DMS53 treated with DMSO at 0.1 percent for 48 hours (cell line): ENCODE results near the gene VASN.

Source experiments
- DNase-seq: peaks from one replicate; lab custom pipeline; 2025; ENCODE audit not compliant: unreplicated experiment; lab: John Stamatoyannopoulos, UW

VASN gene

GRCh38 chr16:4370570-4371356, 885 bp upstream of the VASN start:
- no peak for DNase-seq

- DNase-seq, result no peak
Observed at GRCh38 chr16:4372001-4372577, 441 bp downstream of the VASN start.

GRCh38 chr16:4372578-4373355, 1.1 kb downstream of the VASN start:
- DNase-seq, result peak; percentile 46

- DNase-seq, result no peak
Observed at GRCh38 chr16:4373356-4373908, 1.8 kb downstream of the VASN start.

- DNase-seq, result no peak
Observed at GRCh38 chr16:4373909-4374742, 2.5 kb downstream of the VASN start.

- no peak for DNase-seq
Observed at GRCh38 chr16:4375717-4376116, 4.1 kb downstream of the VASN start.

- no peak for DNase-seq
Observed at GRCh38 chr16:4376126-4376892, 4.7 kb downstream of the VASN start.

- no peak for DNase-seq
Observed at GRCh38 chr16:4376893-4377572, 5.4 kb downstream of the VASN start.

- no peak for DNase-seq
Observed at GRCh38 chr16:4377573-4378154, 6.0 kb downstream of the VASN start.

GRCh38 chr16:4378161-4378666, 6.6 kb downstream of the VASN start:
- no peak for DNase-seq

- DNase-seq, result no peak
Observed at GRCh38 chr16:4378999-4379690, 7.5 kb downstream of the VASN start.

- DNase-seq, result no peak
Observed at GRCh38 chr16:4380119-4381063, 8.7 kb downstream of the VASN start.

- DNase-seq, result no peak
Observed at GRCh38 chr16:4381072-4381934, 9.7 kb downstream of the VASN start.

- DNase-seq, result no peak
Observed at GRCh38 chr16:4381935-4382794, 10.5 kb downstream of the VASN start.

- DNase-seq, result no peak
Observed at GRCh38 chr16:4382795-4383357, 11.2 kb downstream of the VASN start.
